ENCODE measurements around the gene CYP27B1. TPM values are rescaled to one million over a fixed set of nuclear protein-coding genes. Genes with fewer than 3 reads are reported as not detected.

CYP27B1 gene
- polyA plus RNA-seq, 1 experiment, result 0.91 TPM

GRCh38 chr12:57739914-57740538 lies 26.9 kb downstream of the CYP27B1 start:
- ChIA-PET CTCF (interaction anchor here (0.6 to 1.8 kb wide), 3 partner anchors 9 to 147 kb away, joined by 3 to 5 read pairs (median 3); no protein-coding TSS in a partner anchor), POLR2A (no interaction called here)
- no peak for TF ChIP-seq CTCF (IDR thresholded peaks at IDR 0.05; ENCODE audit: insufficient read depth, low read depth, low read length)
- H3K27me3 ChIP-seq (ENCODE audit: control insufficient read depth, insufficient read depth, low read length), result peaks cover 48% of the 10 kb centered on the region
- H3K36me3 ChIP-seq (ENCODE audit: control insufficient read depth, insufficient read depth, low read length), result no peaks in the 10 kb centered on the region
- no peak for DNase-seq (ENCODE audit: low read depth)
- no peak overlapping the region for H3K4me3 ChIP-seq (ENCODE audit: low read depth, low read length)

- POLR2A ChIA-PET, result no interaction called here
- Histone ChIP-seq H3K36me3 (ENCODE audit: control insufficient read depth, insufficient read depth, low read length) (no peaks in the 10 kb centered on the region), H3K4me3 (ENCODE audit: low read depth, low read length) (no peak overlapping the region), H3K27me3 (ENCODE audit: control insufficient read depth, insufficient read depth, low read length) (peaks cover 51% of the 10 kb centered on the region)
- no peak for DNase-seq (ENCODE audit: low read depth)
- TF ChIP-seq CTCF (IDR thresholded peaks at IDR 0.05; ENCODE audit: insufficient read depth, low read depth, low read length), result no peak
- CTCF ChIA-PET, result interaction anchor here (1.2 to 1.8 kb wide), 2 partner anchors 9 to 156 kb away, joined by 3 to 5 read pairs; no protein-coding TSS in a partner anchor
These were observed 27.5 kb downstream of the CYP27B1 start for GRCh38 chr12:57739387-57739786.

- ChIA-PET CTCF (interaction anchor here (1.2 to 4.4 kb wide), 2 partner anchors 13 to 156 kb away, joined by 3 to 58 read pairs; no protein-coding TSS in a partner anchor), POLR2A (no interaction called here)
- H3K4me3 ChIP-seq (ENCODE audit: low read depth, low read length), result peak within 1 kb of the TSS; percentile 22; the same call in 1 of the 2 replicates
- H3K27me3 ChIP-seq (ENCODE audit: control insufficient read depth, insufficient read depth, low read length), result peaks cover 55% of the 10 kb centered on the region
- DNase-seq (ENCODE audit: low read depth), result no peak
- no peaks in the 10 kb centered on the region for H3K36me3 ChIP-seq (ENCODE audit: control insufficient read depth, insufficient read depth, low read length)
- TF ChIP-seq CTCF (IDR thresholded peaks at IDR 0.05; ENCODE audit: insufficient read depth, low read depth, low read length), result no peak
These were observed 28.1 kb downstream of the CYP27B1 start, which contains the start of gene AGAP2 for GRCh38 chr12:57738661-57739237. AGAP2 (minus strand) TSS chr12:57738742; CDS start chr12:57738246, 496 bp downstream.

GRCh38 chr12:57737467-57738460 lies 29.1 kb downstream of the CYP27B1 start:
- H3K27me3 ChIP-seq (ENCODE audit: control insufficient read depth, insufficient read depth, low read length), result peaks cover 55% of the 10 kb centered on the region
- H3K4me3 ChIP-seq (ENCODE audit: low read depth, low read length), result peak overlapping the region; percentile 22; the same call in 1 of the 2 replicates
- CTCF ChIA-PET, result interaction anchor here (0.7 to 4.4 kb wide), 5 partner anchors 7 to 155 kb away, joined by 3 to 58 read pairs (median 3); partner anchors contain the start of genes CDK4 and TSPAN31
- DNase-seq (ENCODE audit: low read depth), result no peak
- no peaks in the 10 kb centered on the region for H3K36me3 ChIP-seq (ENCODE audit: control insufficient read depth, insufficient read depth, low read length)
- TF ChIP-seq CTCF (IDR thresholded peaks at IDR 0.05; ENCODE audit: insufficient read depth, low read depth, low read length), result peak; percentile 37; the same call in 1 of the 2 replicates
- POLR2A ChIA-PET, result no interaction called here
